NT2/D1 (cell line): ENCODE measurements around the gene LGALS7B.
"Not testable (repeated sequence)": the region's sequence is repeated elsewhere in the genome, so short reads cannot be mapped to it uniquely, and the experiment has no call there.

ENCODE experiments used
- DNase-seq: peaks from one replicate; pipeline ENCODE4 v3.0.0-alpha.2; 2011; ENCODE audit warnings: low read depth, low spot score
- H3K27me3 ChIP-seq: 2 replicates; pipeline ENCODE4 v1.6.0; 2011; ENCODE audit warnings: mild to moderate bottlenecking; ENCODE audit not compliant: insufficient read length, insufficient read depth
- H3K36me3 ChIP-seq: 2 replicates; pipeline ENCODE4 v1.6.1; 2011; ENCODE audit warnings: mild to moderate bottlenecking, low read length, mixed read lengths; ENCODE audit not compliant: insufficient read depth, insufficient read length
- H3K4me1 ChIP-seq: 2 replicates; pipeline ENCODE4 v1.5.1; 2011; ENCODE audit not compliant: insufficient read depth, insufficient read length
- H3K4me3 ChIP-seq: 2 replicates; pipeline ENCODE4 v1.5.1; 2011; ENCODE audit warnings: low read depth; ENCODE audit not compliant: insufficient read length
- H3K9ac ChIP-seq: 2 replicates; pipeline ENCODE4 v1.6.0; 2011; ENCODE audit warnings: low read depth; ENCODE audit not compliant: insufficient read length
- H3K9me3 ChIP-seq: 2 replicates; pipeline ENCODE4 v1.5.1; 2011; ENCODE audit warnings: mild to moderate bottlenecking, low read length; ENCODE audit not compliant: insufficient read depth
- SUZ12 ChIP-seq: IDR thresholded peaks from 2 replicates; pipeline ENCODE4 v1.6.1; 2011; ENCODE audit not compliant: insufficient read length, insufficient read depth; ENCODE audit errors: extremely low read depth
- YY1 ChIP-seq: IDR thresholded peaks from 2 replicates; pipeline ENCODE4 v1.6.1; 2011; ENCODE audit not compliant: insufficient read length, insufficient read depth
- ZNF274 ChIP-seq: IDR thresholded peaks from 2 replicates; pipeline ENCODE4 v1.6.1; 2011; ENCODE audit warnings: mild to moderate bottlenecking, low read depth, low read length

Gene LGALS7B

GRCh38 chr19:38763795-38764220, 25.2 kb upstream of the LGALS7B start:
- DNase-seq, result no peak

GRCh38 chr19:38765214-38765613, 23.8 kb upstream of the LGALS7B start:
- no peak overlapping the region for H3K4me3 ChIP-seq
- TF ChIP-seq YY1 (no peak), ZNF274 (no peak), SUZ12 (no peak)
- no peaks in the 10 kb centered on the region for H3K9me3 ChIP-seq
- no peaks in the 10 kb centered on the region for H3K27me3 ChIP-seq
- H3K9ac ChIP-seq, result no peak overlapping the region
- no peak for DNase-seq
- H3K36me3 ChIP-seq, result no peaks in the 10 kb centered on the region
- no peaks in the 10 kb centered on the region for H3K4me1 ChIP-seq

More at GRCh38 chr19:38763795-38764220, 25.2 kb upstream of the LGALS7B start:
- no peaks in the 10 kb centered on the region for H3K4me1 ChIP-seq
- no peaks in the 10 kb centered on the region for H3K36me3 ChIP-seq
- no peak overlapping the region for H3K9ac ChIP-seq
- no peaks in the 10 kb centered on the region for H3K9me3 ChIP-seq
- no peaks in the 10 kb centered on the region for H3K27me3 ChIP-seq
- H3K4me3 ChIP-seq, result no peak overlapping the region
- TF ChIP-seq SUZ12 (no peak), ZNF274 (no peak), YY1 (no peak)

GRCh38 chr19:38766276-38767047, 22.5 kb upstream of the LGALS7B start:
- Histone ChIP-seq H3K9me3 (no peaks in the 10 kb centered on the region), H3K4me3 (no peak overlapping the region), H3K27me3 (no peaks in the 10 kb centered on the region), H3K9ac (no peak overlapping the region), H3K36me3 (no peaks in the 10 kb centered on the region), H3K4me1 (no peaks in the 10 kb centered on the region)
- TF ChIP-seq YY1 (no peak), SUZ12 (no peak), ZNF274 (no peak)
- no peak for DNase-seq

GRCh38 chr19:38769635-38770211, 19.3 kb upstream of the LGALS7B start:
- peak overlapping the region; percentile 21 for H3K9ac ChIP-seq
- no peaks in the 10 kb centered on the region for H3K36me3 ChIP-seq
- H3K9me3 ChIP-seq, result no peaks in the 10 kb centered on the region
- TF ChIP-seq ZNF274 (no peak), SUZ12 (no peak), YY1 (no peak)
- DNase-seq, result peak; percentile 5
- peaks cover 3% of the 10 kb centered on the region for H3K4me1 ChIP-seq
- H3K27me3 ChIP-seq, result no peaks in the 10 kb centered on the region
- peak overlapping the region; percentile 15 for H3K4me3 ChIP-seq

GRCh38 chr19:38770228-38770948, 18.6 kb upstream of the LGALS7B start:
- H3K36me3 ChIP-seq, H3K4me1 ChIP-seq, H3K27me3 ChIP-seq, DNase-seq, H3K9me3 ChIP-seq: not testable (repeated sequence)
- Histone ChIP-seq H3K9ac (peak overlapping the region; percentile 21), H3K4me3 (peak overlapping the region; percentile 15)

- not testable (repeated sequence) for H3K4me3 ChIP-seq, H3K27me3 ChIP-seq, H3K9me3 ChIP-seq, DNase-seq, H3K36me3 ChIP-seq, H3K9ac ChIP-seq, H3K4me1 ChIP-seq
Observed at GRCh38 chr19:38770949-38771275, 18.1 kb upstream of the LGALS7B start.

GRCh38 chr19:38771569-38771968, 17.4 kb upstream of the LGALS7B start:
- not testable (repeated sequence) for DNase-seq, H3K9ac ChIP-seq, H3K27me3 ChIP-seq, H3K36me3 ChIP-seq, H3K4me3 ChIP-seq, H3K4me1 ChIP-seq, H3K9me3 ChIP-seq
